ENCODE measurements around the gene ZNF217.
"Not testable (repeated sequence)": the region's sequence is repeated elsewhere in the genome, so short reads cannot be mapped to it uniquely, and the experiment has no call there.

DNA sequence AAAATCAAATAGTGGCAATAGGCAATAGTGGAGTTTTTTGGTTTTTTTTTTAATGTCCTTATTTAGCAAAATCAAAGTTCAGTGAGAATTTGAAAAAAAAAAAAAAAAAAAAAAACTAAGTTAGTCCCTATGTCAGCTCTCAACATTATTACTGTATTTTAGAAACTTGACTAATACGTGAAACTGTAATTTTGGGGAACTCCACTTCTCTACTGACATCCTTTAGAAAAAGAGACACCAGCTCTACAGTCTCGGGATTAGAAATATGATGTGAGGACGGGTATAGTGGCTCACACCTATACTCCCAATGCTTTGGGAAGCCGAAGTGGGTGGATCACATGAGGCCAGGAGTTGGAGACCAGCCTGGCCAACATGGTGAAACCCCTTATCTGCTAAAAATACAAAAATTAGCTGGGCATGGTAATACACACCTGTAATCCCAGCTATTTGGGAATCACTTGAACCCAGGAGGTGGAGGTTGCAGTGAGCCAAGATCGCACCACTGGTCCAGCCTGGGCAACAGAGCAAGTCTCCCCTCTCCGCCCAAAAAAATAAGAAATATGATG is 8.6 kb downstream of the ZNF217 start:
- TF ChIP-seq, protein P1, sequence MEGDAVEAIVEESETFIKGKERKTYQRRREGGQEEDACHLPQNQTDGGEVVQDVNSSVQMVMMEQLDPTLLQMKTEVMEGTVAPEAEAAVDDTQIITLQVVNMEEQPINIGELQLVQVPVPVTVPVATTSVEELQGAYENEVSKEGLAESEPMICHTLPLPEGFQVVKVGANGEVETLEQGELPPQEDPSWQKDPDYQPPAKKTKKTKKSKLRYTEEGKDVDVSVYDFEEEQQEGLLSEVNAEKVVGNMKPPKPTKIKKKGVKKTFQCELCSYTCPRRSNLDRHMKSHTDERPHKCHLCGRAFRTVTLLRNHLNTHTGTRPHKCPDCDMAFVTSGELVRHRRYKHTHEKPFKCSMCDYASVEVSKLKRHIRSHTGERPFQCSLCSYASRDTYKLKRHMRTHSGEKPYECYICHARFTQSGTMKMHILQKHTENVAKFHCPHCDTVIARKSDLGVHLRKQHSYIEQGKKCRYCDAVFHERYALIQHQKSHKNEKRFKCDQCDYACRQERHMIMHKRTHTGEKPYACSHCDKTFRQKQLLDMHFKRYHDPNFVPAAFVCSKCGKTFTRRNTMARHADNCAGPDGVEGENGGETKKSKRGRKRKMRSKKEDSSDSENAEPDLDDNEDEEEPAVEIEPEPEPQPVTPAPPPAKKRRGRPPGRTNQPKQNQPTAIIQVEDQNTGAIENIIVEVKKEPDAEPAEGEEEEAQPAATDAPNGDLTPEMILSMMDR (IDR thresholded peaks at IDR 0.05; ENCODE audit: poor library complexity) = not testable (repeated sequence)
- not testable (repeated sequence) for TF ChIP-seq EZH2 (IDR thresholded peaks at IDR 0.05; ENCODE audit: borderline replicate concordance)

Data from hepatocyte (in vitro differentiated cells).